A549 treated with CORT108297 at 1 μM for 4 hours (cell line): ENCODE measurements around the gene RNU6-9. TPM values are rescaled to one million over a fixed set of nuclear protein-coding genes. Genes with fewer than 3 reads are reported as not detected.

ENCODE experiments used
- total RNA-seq: library from RNA; stranded (reverse); fragments of 200-300 nt; extraction: Qiagen RNA extraction; gene quantifications from 5 replicates; pipeline ENCODE4 v1.2.3, GENCODE V29; 2022

The RNU6-9 gene
- not detected in 5 replicates for total RNA-seq

DNA sequence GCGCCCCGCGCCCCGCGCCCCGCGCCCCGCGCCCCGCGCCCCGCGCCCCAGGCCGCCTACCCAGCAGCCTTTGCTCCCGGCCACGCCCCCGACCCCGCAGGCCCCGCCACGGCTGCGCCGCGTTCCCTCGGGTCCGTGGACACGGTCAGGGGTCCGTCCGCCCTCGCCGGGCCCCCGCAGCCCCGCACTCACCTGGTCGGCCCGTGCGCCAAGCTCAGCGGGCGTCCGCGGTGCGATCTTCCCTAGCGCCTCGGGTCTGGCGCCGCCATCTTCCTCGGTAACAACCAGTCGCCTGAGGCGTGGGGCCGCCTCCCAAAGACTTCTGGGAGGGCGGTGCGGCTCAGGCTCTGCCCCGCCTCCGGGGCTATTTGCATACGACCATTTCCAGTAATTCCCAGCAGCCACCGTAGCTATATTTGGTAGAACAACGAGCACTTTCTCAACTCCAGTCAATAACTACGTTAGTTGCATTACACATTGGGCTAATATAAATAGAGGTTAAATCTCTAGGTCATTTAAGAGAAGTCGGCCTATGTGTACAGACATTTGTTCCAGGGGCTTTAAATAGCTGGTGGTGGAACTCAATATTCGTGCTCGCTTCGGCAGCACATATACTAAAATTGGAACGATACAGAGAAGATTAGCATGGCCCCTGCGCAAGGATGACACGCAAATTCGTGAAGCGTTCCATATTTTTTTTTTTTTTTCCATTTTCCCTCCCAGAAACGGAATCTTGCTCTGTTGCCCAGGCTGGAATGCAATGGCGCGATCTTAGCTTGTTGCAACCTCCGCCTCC, at the start of gene RNU6-9, which contains the start of gene MED16:
Gene RNU6-9, plus strand, starts transcription at position 591 of the 796 bp plus-strand sequence.
Gene MED16, minus strand, starts transcription at position 294 of the 796 bp plus-strand sequence. CDS start 2,056 bp downstream, outside the sequence.

DNA sequence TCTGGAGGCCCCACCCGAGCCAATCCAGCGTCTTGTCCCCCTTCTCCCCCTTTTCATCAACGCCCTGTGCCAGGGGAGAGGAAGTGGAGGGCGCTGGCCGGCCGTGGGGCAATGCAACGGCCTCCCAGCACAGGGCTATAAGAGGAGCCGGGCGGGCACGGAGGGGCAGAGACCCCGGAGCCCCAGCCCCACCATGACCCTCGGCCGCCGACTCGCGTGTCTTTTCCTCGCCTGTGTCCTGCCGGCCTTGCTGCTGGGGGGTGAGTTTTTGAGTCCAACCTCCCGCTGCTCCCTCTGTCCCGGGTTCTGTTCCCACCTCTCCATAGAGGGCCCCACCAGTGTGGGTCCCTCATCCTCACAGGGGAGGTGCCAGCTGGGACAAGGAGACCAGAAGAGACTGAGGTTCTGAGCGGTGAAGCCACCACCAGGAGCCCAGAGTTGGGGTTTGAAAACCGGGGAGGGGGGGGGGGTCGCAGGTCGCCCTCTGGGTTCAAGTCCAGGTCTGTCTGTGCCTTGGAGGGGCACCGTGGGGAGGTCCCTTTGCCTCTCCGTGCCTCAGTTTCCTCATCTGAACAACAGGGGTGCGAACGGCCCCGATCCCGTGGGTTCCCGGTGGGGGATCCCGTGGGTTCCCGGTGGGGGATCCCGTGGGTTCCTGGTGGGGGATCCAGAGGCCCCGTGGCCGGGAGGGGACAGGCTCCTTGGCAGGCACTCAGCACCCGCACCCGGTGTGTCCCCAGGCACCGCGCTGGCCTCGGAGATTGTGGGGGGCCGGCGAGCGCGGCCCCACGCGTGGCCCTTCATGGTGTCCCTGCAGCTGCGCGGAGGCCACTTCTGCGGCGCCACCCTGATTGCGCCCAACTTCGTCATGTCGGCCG, 40.9 kb upstream of the RNU6-9 start, which contains the start of gene ELANE:
Gene ELANE, plus strand, starts transcription at position 168 of the 878 bp plus-strand sequence. Its CDS starts 26 bp downstream, at position 194.

DNA sequence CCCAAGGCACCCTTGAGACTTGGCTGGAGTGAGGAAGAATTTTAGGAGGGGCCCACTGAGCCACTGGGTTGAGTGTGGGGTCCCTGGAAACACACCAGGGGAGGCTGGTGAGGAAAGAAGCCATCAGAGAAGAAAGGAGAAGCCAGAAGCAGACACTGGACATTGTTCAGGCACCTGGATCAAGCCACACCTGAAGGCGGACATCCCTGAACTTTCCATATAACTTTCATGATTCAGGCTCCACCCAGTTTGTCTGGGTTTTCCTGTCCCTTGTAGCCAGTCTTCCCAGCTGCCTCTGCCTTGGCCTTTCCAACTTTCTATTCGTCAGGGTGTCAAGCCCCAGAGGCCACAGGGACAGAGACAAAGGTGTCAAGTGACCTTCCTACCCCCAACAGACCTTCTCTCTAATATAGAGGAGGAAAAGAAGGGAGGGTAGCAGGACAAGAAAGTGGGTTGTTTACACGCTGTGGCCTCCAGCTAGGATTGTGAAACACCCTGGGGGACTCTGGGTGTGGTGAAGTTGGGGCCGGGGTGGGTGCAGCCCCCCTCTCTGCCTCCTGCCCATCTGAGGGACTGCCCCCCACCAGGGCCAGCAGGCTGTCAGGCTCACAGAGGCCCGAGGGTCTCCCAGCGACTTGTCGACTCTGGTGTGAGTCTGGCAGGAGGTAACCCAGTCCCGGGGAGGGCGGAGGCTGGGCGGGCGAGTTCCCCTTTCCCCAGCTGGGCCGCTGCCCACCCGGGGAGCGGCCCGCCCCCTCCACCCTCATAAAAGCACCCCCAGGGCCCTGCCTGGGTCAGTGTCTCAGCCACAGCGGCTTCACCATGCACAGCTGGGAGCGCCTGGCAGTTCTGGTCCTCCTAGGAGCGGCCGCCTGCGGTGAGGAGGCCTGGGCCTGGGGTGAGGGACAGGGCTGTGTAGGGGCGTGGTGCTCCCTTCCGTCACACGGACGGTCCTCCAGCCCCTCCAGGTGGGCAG, 34.1 kb upstream of the RNU6-9 start, which contains the start of gene CFD:
Gene CFD, plus strand, starts transcription at position 797 of the 976 bp plus-strand sequence. Its CDS starts 26 bp downstream, at position 823.

DNA sequence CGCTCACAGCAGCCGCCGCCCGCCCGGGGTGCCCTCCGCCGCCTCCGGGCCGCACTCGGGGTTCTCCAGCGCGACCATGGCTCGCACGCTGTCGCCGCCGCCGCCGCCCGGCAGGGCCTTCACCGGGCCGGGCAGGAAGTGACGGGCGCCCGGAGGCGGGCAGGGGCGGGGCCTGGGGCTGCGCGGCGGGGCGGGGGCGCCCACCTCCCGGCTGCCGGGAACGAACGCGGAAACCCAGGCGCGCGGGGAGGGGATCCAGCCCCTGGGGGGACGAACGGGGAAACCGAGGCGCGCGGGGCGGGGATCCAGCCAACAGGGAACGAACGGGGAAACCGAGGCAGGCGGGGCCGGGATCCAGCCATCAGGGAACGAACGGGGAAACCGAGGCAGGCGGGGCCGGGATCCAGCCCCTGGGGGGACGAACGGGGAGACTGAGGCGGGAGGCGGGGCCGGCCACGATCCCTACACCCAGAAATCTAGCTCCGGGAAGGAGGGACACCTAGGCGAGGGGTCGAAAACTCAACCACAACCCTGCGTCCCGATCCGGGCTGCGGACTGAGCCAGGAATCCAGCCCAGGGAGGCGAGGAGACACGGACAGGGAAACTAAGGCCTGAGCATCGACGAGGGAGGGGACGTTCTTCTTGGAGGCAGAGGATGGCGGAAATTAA, 19.9 kb downstream of the RNU6-9 start, which contains the start of gene R3HDM4:
Gene R3HDM4, minus strand, starts transcription at position 140 of the 669 bp plus-strand sequence. Its CDS starts 62 bp downstream, at position 78.

DNA sequence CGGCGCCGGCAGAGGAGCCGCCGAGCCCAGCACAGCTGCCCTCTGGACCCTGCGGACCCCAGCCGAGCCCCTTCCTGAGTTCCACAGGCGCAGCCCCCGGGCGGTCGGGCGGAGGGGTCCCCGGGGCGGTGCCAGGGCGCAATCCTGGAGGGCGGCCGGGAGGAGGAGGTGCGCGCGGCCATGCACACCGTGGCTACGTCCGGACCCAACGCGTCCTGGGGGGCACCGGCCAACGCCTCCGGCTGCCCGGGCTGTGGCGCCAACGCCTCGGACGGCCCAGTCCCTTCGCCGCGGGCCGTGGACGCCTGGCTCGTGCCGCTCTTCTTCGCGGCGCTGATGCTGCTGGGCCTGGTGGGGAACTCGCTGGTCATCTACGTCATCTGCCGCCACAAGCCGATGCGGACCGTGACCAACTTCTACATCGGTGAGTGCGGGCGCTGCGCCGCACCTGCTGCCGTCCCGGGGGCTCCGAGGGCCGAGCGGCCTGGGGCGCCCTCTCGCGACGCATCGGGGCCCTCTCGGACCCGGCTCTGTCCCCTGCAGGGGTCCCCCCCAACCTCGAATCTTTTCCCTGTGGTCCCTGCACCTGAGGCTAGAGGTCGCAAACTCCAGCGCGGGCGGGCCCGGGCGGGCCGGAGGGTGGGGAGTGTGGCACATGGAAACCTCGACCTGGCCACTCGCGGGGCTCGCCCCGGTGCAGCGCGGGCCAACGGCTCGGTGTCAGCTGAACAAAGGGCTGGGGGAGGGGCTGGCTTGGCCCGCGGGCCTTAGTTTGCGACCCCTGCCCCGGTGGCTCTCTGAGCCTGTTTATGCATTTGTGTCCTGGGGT, 24.3 kb downstream of the RNU6-9 start, which contains the start of gene KISS1R:
Gene KISS1R, plus strand, starts transcription at position 11 of the 829 bp plus-strand sequence. Its CDS starts 170 bp downstream, at position 181.

DNA sequence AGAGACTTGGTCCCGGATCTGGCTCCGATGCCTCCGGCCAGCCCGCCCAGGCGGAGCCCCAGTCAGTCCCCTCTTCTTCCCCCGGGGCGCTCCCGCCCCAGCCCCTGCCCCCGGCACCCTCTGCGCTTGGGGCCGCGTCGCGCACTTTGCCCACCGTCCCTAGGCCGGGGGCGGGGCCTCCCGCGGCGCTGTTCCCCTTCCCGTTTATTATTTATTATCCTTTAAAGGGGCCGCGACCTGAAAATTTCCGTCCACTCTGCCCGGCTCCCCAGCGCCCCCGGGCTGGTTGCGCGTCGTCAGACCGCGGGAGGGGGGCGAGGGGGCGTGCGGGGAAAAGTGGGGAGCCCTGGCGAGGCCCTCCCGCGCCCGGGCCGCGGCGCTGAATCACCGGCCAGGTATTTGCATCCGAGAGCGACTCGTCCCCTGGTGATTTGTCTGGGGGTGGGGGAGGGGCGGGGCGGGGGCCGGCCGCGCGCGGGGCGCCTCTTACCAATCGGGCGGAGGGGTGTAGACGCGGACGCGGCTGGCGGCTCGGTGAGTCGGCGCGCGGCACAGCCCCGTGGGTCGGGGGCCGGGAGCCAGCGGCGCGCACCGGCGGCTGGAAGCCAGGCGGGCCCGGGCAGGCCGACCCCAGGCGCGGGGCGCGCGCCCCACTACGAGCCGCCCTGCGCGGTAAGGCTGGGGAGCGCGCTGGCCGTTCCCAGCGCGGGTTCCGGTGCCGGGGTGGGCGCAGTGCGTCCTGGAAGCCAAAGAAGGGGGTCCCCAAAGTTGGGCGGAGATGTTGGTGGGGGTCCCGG, 32.4 kb downstream of the RNU6-9 start, which contains the start of gene ARID3A:
Gene ARID3A, plus strand, starts transcription at position 510 of the 797 bp plus-strand sequence. CDS start 3,494 bp downstream, outside the sequence.

Other genes with a start within 250 kb of the RNU6-9 start
- gene RNF126, start 230.3 kb upstream of the RNU6-9 start, total RNA-seq: 45.1 to 75.9 TPM (median 71.8 TPM) in 5 replicates
- 153 to 212 TPM (median 193 TPM) in 5 replicates for gene FSTL3, start 217.1 kb upstream of the RNU6-9 start, total RNA-seq
- 0.13 TPM in 1 of 5 replicates, not detected in the others for gene PRSS57, start 198.0 kb upstream of the RNU6-9 start, total RNA-seq
- 11.5 to 17.8 TPM (median 15.2 TPM) in 5 replicates for gene PALM, start 184.5 kb upstream of the RNU6-9 start, total RNA-seq
- gene MISP, start 142.4 kb upstream of the RNU6-9 start, total RNA-seq: 76.4 to 104 TPM (median 97.4 TPM) in 5 replicates
- 212 to 223 TPM (median 220 TPM) in 5 replicates for gene PTBP1, start 96.0 kb upstream of the RNU6-9 start, total RNA-seq
- 3.6 to 5.1 TPM (median 4.5 TPM) in 5 replicates for gene PLPPR3, start 71.5 kb upstream of the RNU6-9 start, total RNA-seq
- gene AZU1, start 65.6 kb upstream of the RNU6-9 start, total RNA-seq: 0.21 to 0.54 TPM (median 0.25 TPM) in 5 replicates
- 0.27 to 0.56 TPM (median 0.34 TPM) in 5 replicates for gene PRTN3, start 52.5 kb upstream of the RNU6-9 start, total RNA-seq
- gene ELANE, start 41.2 kb upstream of the RNU6-9 start, total RNA-seq: 0.12 TPM in 1 of 5 replicates, not detected in the others
- gene CFD, start 33.8 kb upstream of the RNU6-9 start, total RNA-seq: 8.5 to 24.7 TPM (median 24.1 TPM) in 5 replicates
- 11.3 to 22.3 TPM (median 21.5 TPM) in 5 replicates for gene MED16, start 297 bp upstream of the RNU6-9 start, total RNA-seq
- gene R3HDM4, start 19.7 kb downstream of the RNU6-9 start, total RNA-seq: 25.4 to 43.0 TPM (median 40.9 TPM) in 5 replicates
- 0.14 to 0.82 TPM (median 0.52 TPM) in 5 replicates for gene KISS1R, start 23.8 kb downstream of the RNU6-9 start, total RNA-seq
- 5.1 to 6.6 TPM (median 6.1 TPM) in 5 replicates for gene ARID3A, start 32.6 kb downstream of the RNU6-9 start, total RNA-seq
- 41.6 to 74.7 TPM (median 68.5 TPM) in 5 replicates for gene WDR18, start 90.9 kb downstream of the RNU6-9 start, total RNA-seq
- gene GRIN3B, start 106.9 kb downstream of the RNU6-9 start, total RNA-seq: 1.5 to 3.4 TPM (median 2.6 TPM) in 5 replicates
- 64.9 to 127 TPM (median 121 TPM) in 5 replicates for gene TMEM259, start 127.6 kb downstream of the RNU6-9 start, total RNA-seq
- not detected in 5 replicates for gene RNU6-2, start 128.0 kb downstream of the RNU6-9 start, total RNA-seq
- gene CNN2, start 133.1 kb downstream of the RNU6-9 start, total RNA-seq: 49.8 to 59.3 TPM (median 58.6 TPM) in 5 replicates
- gene ABCA7, start 146.6 kb downstream of the RNU6-9 start, total RNA-seq: 7.2 to 11.6 TPM (median 10.6 TPM) in 5 replicates
- gene ARHGAP45, start 173.7 kb downstream of the RNU6-9 start, total RNA-seq: 1.7 to 2.7 TPM (median 2.6 TPM) in 5 replicates
- 187 to 252 TPM (median 237 TPM) in 5 replicates for gene POLR2E, start 201.9 kb downstream of the RNU6-9 start, total RNA-seq
- gene GPX4, start 210.5 kb downstream of the RNU6-9 start, total RNA-seq: 409 to 501 TPM (median 496 TPM) in 5 replicates